ENCODE measurements around the gene BASP1.
"Not testable (repeated sequence)": the region's sequence is repeated elsewhere in the genome, so short reads cannot be mapped to it uniquely, and the experiment has no call there.

The BASP1 gene

GRCh38 chr5:17224858-17225511, 7.6 kb downstream of the BASP1 start:
- no peak for DNase-seq

- no peak for DNase-seq
Observed at GRCh38 chr5:17225520-17225919, 8.1 kb downstream of the BASP1 start.

GRCh38 chr5:17227868-17228267, 10.4 kb downstream of the BASP1 start:
- no peak for DNase-seq

GRCh38 chr5:17228821-17229291, 11.4 kb downstream of the BASP1 start:
- no peak for DNase-seq

GRCh38 chr5:17229313-17229712, 11.9 kb downstream of the BASP1 start:
- no peak for DNase-seq

GRCh38 chr5:17230191-17230590, 12.8 kb downstream of the BASP1 start:
- DNase-seq, result no peak

GRCh38 chr5:17230808-17231525, 13.5 kb downstream of the BASP1 start:
- no peak for DNase-seq

GRCh38 chr5:17232405-17232804, 15.0 kb downstream of the BASP1 start:
- no peak for DNase-seq

GRCh38 chr5:17233488-17233887, 16.1 kb downstream of the BASP1 start:
- no peak for DNase-seq

- no peak for DNase-seq
Observed at GRCh38 chr5:17234374-17234773, 16.9 kb downstream of the BASP1 start.

- no peak for DNase-seq
Observed at GRCh38 chr5:17235731-17236330, 18.4 kb downstream of the BASP1 start.

- DNase-seq, result no peak
Observed at GRCh38 chr5:17238521-17239041, 21.1 kb downstream of the BASP1 start.

- no peak for DNase-seq
Observed at GRCh38 chr5:17239953-17240352, 22.5 kb downstream of the BASP1 start.

- DNase-seq, result no peak
Observed at GRCh38 chr5:17240487-17240886, 23.1 kb downstream of the BASP1 start.

GRCh38 chr5:17241635-17242034, 24.2 kb downstream of the BASP1 start:
- DNase-seq, result no peak

GRCh38 chr5:17243287-17244063, 26.0 kb downstream of the BASP1 start:
- no peak for DNase-seq

GRCh38 chr5:17249029-17249634, 31.7 kb downstream of the BASP1 start:
- no peak for DNase-seq

- not testable (repeated sequence) for DNase-seq
Observed at GRCh38 chr5:17249841-17250240, 32.4 kb downstream of the BASP1 start.

- no peak for DNase-seq
Observed at GRCh38 chr5:17252543-17252942, 35.1 kb downstream of the BASP1 start.

GRCh38 chr5:17255471-17256021, 38.1 kb downstream of the BASP1 start:
- DNase-seq, result no peak

GRCh38 chr5:17256171-17256570, 38.7 kb downstream of the BASP1 start:
- no peak for DNase-seq

- DNase-seq, result no peak
Observed at GRCh38 chr5:17256839-17257238, 39.4 kb downstream of the BASP1 start.

Measured in activated CD4-positive, alpha-beta T cell treated with anti-CD3 and anti-CD28 coated beads, Interleukin-2, amount 50 U/mL, for 4 hours (primary cell).